ENCODE data around the gene FAM24B.

FAM24B gene

GRCh38 chr10:122838880-122839279 is 40.5 kb downstream of the FAM24B start:
- TF ChIP-seq CTCF (IDR thresholded peaks at IDR 0.05; ENCODE audit: low read depth, low read length) = no peak
- DNase-seq (ENCODE audit: low read depth in 2 of 2) = no peak
- no peak overlapping the region for H3K4me3 ChIP-seq (replicated peaks in 1 of 2; ENCODE audit: low read depth in 2 of 2, low read length in 2 of 2)

GRCh38 chr10:122835908-122836307 is 43.5 kb downstream of the FAM24B start:
- no peak for TF ChIP-seq CTCF (IDR thresholded peaks at IDR 0.05; ENCODE audit: low read depth, low read length)
- no peak for DNase-seq (ENCODE audit: low read depth in 2 of 2)
- no peak overlapping the region for H3K4me3 ChIP-seq (replicated peaks in 1 of 2; ENCODE audit: low read depth in 2 of 2, low read length in 2 of 2)

- no peak for DNase-seq (ENCODE audit: low read depth in 2 of 2)
- no peak overlapping the region for H3K4me3 ChIP-seq (replicated peaks in 1 of 2; ENCODE audit: low read depth in 2 of 2, low read length in 2 of 2)
- no peak for TF ChIP-seq CTCF (IDR thresholded peaks at IDR 0.05; ENCODE audit: low read depth, low read length)
Observed at GRCh38 chr10:122830965-122831353, 48.4 kb downstream of the FAM24B start.

- H3K4me3 ChIP-seq (replicated peaks in 1 of 2; ENCODE audit: low read depth in 2 of 2, low read length in 2 of 2) = no peak overlapping the region
- TF ChIP-seq CTCF (IDR thresholded peaks at IDR 0.05; ENCODE audit: low read depth, low read length) = no peak
- DNase-seq (ENCODE audit: low read depth in 2 of 2) = no peak
Observed at GRCh38 chr10:122830273-122830964, 49.0 kb downstream of the FAM24B start.

GRCh38 chr10:122829454-122829853 is 49.9 kb downstream of the FAM24B start:
- DNase-seq (ENCODE audit: low read depth in 2 of 2) = no peak
- TF ChIP-seq CTCF (IDR thresholded peaks at IDR 0.05; ENCODE audit: low read depth, low read length) = no peak
- no peak overlapping the region for H3K4me3 ChIP-seq (replicated peaks in 1 of 2; ENCODE audit: low read depth in 2 of 2, low read length in 2 of 2)

GRCh38 chr10:122828716-122829255 is 50.6 kb downstream of the FAM24B start:
- TF ChIP-seq CTCF (IDR thresholded peaks at IDR 0.05; ENCODE audit: low read depth, low read length) = no peak

GRCh38 chr10:122827302-122827701 is 52.1 kb downstream of the FAM24B start:
- H3K4me3 ChIP-seq (replicated peaks in 1 of 2; ENCODE audit: low read depth in 2 of 2, low read length in 2 of 2) = no peak overlapping the region
- no peak for TF ChIP-seq CTCF (IDR thresholded peaks at IDR 0.05; ENCODE audit: low read depth, low read length)
- no peak for DNase-seq (ENCODE audit: low read depth in 2 of 2)

More at GRCh38 chr10:122828716-122829255, 50.6 kb downstream of the FAM24B start:
- no peak for DNase-seq (ENCODE audit: low read depth in 2 of 2)
- H3K4me3 ChIP-seq (replicated peaks in 1 of 2; ENCODE audit: low read depth in 2 of 2, low read length in 2 of 2) = no peak overlapping the region

Data from cardiac fibroblast (primary cell).